ENCODE measurements around the gene SLC10A3.

GRCh38 chrX:154512879-154513553, 22.6 kb upstream of the SLC10A3 start:
- no peak for TF ChIP-seq ZNF24 (tag by site-specific recombination; IDR thresholded peaks at IDR 0.05)
- no peak for TF ChIP-seq CTCF (tag by site-specific recombination; IDR thresholded peaks at IDR 0.05)
- no peak for TF ChIP-seq ZNF488 (tag by site-specific recombination; IDR thresholded peaks at IDR 0.05)
- no peak for TF ChIP-seq ZNF248 (tag by site-specific recombination; IDR thresholded peaks at IDR 0.05)
- no peak for TF ChIP-seq ZNF513 (tag by site-specific recombination; IDR thresholded peaks at IDR 0.05)

Data from HEK293 (cell line).